Measurements from ENCODE around the gene CYB5D1.

The CYB5D1 gene

DNA sequence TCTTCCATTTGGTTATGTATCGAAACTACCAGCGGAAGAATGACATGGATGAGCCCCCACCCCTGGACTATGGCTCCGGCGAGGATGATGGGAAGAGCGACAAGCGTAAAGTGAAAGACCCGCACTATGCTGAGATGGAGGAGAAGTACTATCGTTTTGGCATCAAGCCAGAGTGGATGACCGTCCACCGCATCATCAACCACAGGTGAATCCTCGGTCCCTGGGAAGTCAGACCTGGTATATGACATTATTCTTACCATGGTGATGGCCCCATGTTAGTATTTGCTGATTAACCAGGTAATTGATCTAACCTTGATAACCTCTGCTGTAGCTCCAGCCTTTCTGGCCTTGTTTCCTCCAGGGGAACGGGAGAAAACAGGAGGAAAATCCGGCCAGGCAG is 39.3 kb downstream of the CYB5D1 start:
- in situ Hi-C loops (cut with HindIII; ENCODE audit: low pct_ligation_motif_present, low pct_unique_long_range_greater_than_20kb, low sequenced_read_pairs) = no loop called here
- no peak for DNase-seq

- in situ Hi-C loops (cut with HindIII; ENCODE audit: low pct_ligation_motif_present, low pct_unique_long_range_greater_than_20kb, low sequenced_read_pairs) = no loop called here
- DNase-seq = peak; percentile 30
These were observed 40.0 kb downstream of the CYB5D1 start for GRCh38 chr17:7897773-7898172.

DNA sequence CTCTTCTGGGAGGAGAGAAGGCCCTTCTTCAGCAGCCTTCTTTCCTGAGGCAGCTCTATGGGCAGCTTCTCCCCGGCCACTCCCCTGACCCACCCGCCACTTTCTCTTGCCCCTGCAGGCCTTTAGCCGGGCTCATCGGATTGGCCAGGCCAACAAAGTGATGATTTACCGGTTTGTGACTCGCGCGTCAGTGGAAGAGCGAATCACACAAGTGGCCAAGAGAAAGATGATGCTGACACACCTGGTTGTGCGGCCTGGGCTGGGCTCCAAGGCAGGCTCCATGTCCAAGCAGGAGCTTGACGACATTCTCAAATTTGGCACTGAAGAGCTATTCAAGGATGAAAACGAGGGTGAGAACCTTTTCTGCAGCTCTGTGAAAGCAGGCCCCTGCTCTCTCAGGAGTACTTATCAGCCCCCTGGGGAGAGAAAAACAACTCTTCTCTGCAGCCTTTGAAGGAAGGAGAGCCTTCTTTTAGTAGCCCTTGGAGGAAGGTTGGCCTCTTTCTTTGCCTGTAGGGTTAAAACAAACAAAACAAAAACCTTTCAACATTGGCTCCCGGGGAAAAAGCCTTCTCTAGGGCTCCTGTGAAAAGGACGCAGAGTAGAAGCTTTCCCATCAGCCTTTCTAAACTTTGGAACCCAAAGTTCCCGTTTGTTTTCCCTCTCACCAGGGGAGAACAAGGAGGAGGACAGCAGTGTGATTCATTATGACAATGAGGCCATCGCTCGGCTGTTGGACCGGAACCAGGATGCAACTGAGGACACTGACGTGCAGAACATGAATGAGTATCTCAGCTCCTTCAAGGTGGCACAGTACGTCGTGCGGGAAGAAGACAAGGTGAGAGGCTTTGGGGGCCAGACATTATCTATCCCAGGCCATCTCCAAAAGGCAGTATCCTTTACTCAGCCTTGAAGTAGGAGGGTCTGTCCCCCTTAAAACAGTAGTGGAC is 45.6 kb downstream of the CYB5D1 start:
- no peak for DNase-seq
- in situ Hi-C loops (cut with HindIII; ENCODE audit: low pct_ligation_motif_present, low pct_unique_long_range_greater_than_20kb, low sequenced_read_pairs) = no loop called here

- in situ Hi-C loops (cut with HindIII; ENCODE audit: low pct_ligation_motif_present, low pct_unique_long_range_greater_than_20kb, low sequenced_read_pairs) = no loop called here
- no peak for DNase-seq
These were observed 51.3 kb downstream of the CYB5D1 start for GRCh38 chr17:7909089-7909488.

GRCh38 chr17:7910281-7910680 is 52.5 kb downstream of the CYB5D1 start:
- DNase-seq = no peak
- in situ Hi-C loops (cut with HindIII; ENCODE audit: low pct_ligation_motif_present, low pct_unique_long_range_greater_than_20kb, low sequenced_read_pairs) = no loop called here

DNA sequence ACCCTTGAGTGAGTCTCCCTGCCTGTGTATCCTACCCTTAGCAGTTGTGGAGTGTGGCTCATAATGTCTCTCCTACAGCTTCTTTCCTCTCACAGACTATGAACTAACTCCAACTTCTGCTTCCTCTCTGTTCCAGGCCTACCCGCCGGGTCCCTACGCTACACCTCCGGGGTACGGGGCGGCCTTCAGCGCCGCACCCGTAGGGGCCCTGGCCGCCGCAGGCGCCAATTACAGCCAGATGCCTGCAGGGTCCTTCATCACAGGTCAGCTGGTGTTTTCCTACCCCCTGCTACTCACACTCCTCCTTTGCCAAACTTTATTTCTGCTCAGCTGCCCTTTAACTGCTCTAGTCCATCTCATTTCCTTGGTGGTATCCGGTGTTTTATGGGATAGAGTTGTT is 52.9 kb downstream of the CYB5D1 start:
- no peak for DNase-seq
- in situ Hi-C loops (cut with HindIII; ENCODE audit: low pct_ligation_motif_present, low pct_unique_long_range_greater_than_20kb, low sequenced_read_pairs) = no loop called here

GRCh38 chr17:7911116-7911515 is 53.3 kb downstream of the CYB5D1 start:
- DNase-seq = no peak
- in situ Hi-C loops (cut with HindIII; ENCODE audit: low pct_ligation_motif_present, low pct_unique_long_range_greater_than_20kb, low sequenced_read_pairs) = no loop called here

Data from ACHN (cell line).